Vagina (tissue), 2 donors: Measurements from ENCODE around the gene NFS1.

ENCODE experiments used
- POLR2A ChIP-seq, 2 donors: fragments of 450-650 bp; IDR thresholded peaks; one replicate each; pipeline ENCODE4 v1.6.1; 2017; ENCODE audit warnings: antibody characterized with exemption in 2 of 2, mild to moderate bottlenecking in 2 of 2, moderate library complexity in 2 of 2
- TF ChIP-seq, protein P1 (sequence below), 3 experiments: fragments of 450-650 bp in 2 of 3; fragments of 200-600 bp in 1 of 3; sonication (generic) in 1 of 3; IDR thresholded peaks; one replicate each; pipeline ENCODE4 v1.5.1; 2017 to 2019; ENCODE audit warnings: antibody characterized with exemption in 3 of 3, mild to moderate bottlenecking in 2 of 3, moderate library complexity in 2 of 3

DNA sequence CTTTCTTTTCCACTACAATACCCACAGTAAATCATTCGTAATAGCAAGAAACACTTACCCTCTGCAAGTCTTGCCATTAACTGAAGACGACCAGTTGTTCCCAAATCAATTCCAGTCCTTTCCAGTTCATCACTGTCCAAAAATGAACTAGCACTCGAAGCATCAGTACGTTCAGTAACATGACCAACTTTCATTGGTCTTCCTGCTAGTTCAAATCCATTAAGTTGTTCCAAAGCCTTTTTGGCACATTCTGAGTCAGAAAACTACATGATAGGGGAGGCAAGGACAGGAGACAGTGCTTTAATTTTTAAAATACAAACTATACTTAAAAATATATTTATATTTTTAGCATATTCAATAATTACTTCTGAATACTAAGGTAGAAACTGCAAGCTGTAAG lies 15.0 kb upstream of the NFS1 start:
- TF ChIP-seq, protein P1, sequence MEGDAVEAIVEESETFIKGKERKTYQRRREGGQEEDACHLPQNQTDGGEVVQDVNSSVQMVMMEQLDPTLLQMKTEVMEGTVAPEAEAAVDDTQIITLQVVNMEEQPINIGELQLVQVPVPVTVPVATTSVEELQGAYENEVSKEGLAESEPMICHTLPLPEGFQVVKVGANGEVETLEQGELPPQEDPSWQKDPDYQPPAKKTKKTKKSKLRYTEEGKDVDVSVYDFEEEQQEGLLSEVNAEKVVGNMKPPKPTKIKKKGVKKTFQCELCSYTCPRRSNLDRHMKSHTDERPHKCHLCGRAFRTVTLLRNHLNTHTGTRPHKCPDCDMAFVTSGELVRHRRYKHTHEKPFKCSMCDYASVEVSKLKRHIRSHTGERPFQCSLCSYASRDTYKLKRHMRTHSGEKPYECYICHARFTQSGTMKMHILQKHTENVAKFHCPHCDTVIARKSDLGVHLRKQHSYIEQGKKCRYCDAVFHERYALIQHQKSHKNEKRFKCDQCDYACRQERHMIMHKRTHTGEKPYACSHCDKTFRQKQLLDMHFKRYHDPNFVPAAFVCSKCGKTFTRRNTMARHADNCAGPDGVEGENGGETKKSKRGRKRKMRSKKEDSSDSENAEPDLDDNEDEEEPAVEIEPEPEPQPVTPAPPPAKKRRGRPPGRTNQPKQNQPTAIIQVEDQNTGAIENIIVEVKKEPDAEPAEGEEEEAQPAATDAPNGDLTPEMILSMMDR (IDR thresholded peaks at IDR 0.05) = no peak
- TF ChIP-seq POLR2A (IDR thresholded peaks at IDR 0.05) = no peak
